ENCODE measurements around the gene CLEC11A.
"Not testable (repeated sequence)": the region's sequence is repeated elsewhere in the genome, so short reads cannot be mapped to it uniquely, and the experiment has no call there.

GRCh38 chr19:50757624-50758023 is 34.5 kb downstream of the CLEC11A start:
- TF ChIP-seq CTCF (IDR thresholded peaks at IDR 0.05; ENCODE audit: low read depth, low read length, poor library complexity, severe bottlenecking); EZH2phosphoT487 (IDR thresholded peaks at IDR 0.05; ENCODE audit: borderline replicate concordance, low read length): not testable (repeated sequence)
